Fibroblast of mammary gland (primary cell): Measurements from ENCODE around the gene AGAP1.

Experiments
- DNase-seq: peaks from one replicate; pipeline ENCODE4 v3.0.0-alpha.2; 2010; ENCODE audit warnings: low read depth
- H3K4me3 ChIP-seq: 2 replicates; pipeline ENCODE4 v1.5.1; 2011; ENCODE audit warnings: low read depth, mild to moderate bottlenecking, low read length, moderate library complexity; ENCODE audit not compliant: control insufficient read depth
- CTCF ChIP-seq: conservative IDR thresholded peaks from 2 replicates; pipeline ENCODE4 v1.5.1; 2011; ENCODE audit warnings: low read depth, low read length, inconsistent platforms; ENCODE audit not compliant: control insufficient read depth, insufficient read depth

Gene AGAP1

GRCh38 chr2:235562065-235562747 lies 68.4 kb downstream of the AGAP1 start:
- no peak for TF ChIP-seq CTCF
- DNase-seq = no peak
- no peak overlapping the region for H3K4me3 ChIP-seq

- TF ChIP-seq CTCF = no peak
- no peak for DNase-seq
- H3K4me3 ChIP-seq = no peak overlapping the region
Observed at GRCh38 chr2:235563056-235563910, 69.4 kb downstream of the AGAP1 start.

GRCh38 chr2:235564066-235564465 lies 70.2 kb downstream of the AGAP1 start:
- no peak for DNase-seq
- H3K4me3 ChIP-seq = no peak overlapping the region
- no peak for TF ChIP-seq CTCF

GRCh38 chr2:235564884-235565530 lies 71.2 kb downstream of the AGAP1 start:
- H3K4me3 ChIP-seq = no peak overlapping the region
- DNase-seq = no peak
- no peak for TF ChIP-seq CTCF

GRCh38 chr2:235566415-235566814 lies 72.6 kb downstream of the AGAP1 start:
- DNase-seq = no peak
- H3K4me3 ChIP-seq = no peak overlapping the region

More at GRCh38 chr2:235566415-235566814, 72.6 kb downstream of the AGAP1 start:
- TF ChIP-seq CTCF = no peak
